ENCODE data around the gene MYL6B.

DNA sequence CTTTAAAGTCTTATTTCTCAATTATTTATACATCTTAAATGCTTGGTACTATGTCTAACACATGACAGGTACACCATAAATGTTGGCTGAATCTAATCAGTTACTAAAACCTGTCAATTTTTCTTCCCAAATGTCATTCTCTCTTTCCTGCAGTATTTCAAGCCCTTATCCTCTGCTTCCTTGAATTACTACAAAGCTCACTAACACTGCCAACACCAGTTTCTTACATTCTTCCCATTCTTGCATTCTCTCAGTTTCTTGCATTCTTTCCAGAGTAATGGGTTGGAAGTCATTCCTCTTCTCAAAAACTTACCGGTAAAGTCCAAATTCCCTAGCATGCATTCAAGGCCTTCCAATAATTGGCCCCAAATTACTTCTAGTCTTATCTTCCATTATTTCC is 46.4 kb downstream of the MYL6B start:
- TF ChIP-seq, protein P1, sequence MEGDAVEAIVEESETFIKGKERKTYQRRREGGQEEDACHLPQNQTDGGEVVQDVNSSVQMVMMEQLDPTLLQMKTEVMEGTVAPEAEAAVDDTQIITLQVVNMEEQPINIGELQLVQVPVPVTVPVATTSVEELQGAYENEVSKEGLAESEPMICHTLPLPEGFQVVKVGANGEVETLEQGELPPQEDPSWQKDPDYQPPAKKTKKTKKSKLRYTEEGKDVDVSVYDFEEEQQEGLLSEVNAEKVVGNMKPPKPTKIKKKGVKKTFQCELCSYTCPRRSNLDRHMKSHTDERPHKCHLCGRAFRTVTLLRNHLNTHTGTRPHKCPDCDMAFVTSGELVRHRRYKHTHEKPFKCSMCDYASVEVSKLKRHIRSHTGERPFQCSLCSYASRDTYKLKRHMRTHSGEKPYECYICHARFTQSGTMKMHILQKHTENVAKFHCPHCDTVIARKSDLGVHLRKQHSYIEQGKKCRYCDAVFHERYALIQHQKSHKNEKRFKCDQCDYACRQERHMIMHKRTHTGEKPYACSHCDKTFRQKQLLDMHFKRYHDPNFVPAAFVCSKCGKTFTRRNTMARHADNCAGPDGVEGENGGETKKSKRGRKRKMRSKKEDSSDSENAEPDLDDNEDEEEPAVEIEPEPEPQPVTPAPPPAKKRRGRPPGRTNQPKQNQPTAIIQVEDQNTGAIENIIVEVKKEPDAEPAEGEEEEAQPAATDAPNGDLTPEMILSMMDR (IDR thresholded peaks at IDR 0.05) = no peak
- no peak for TF ChIP-seq ZFX (IDR thresholded peaks at IDR 0.05; ENCODE audit: borderline replicate concordance)

Measured in 22Rv1 (cell line).